ENCODE data around the gene RACGAP1.

Gene RACGAP1

GRCh38 chr12:50062728-50063460 is 37.6 kb upstream of the RACGAP1 start:
- ATAC-seq = no peak
- no peak for TF ChIP-seq RARB (CRISPR knock-in tag; IDR thresholded peaks at IDR 0.05)
- TF ChIP-seq ISL1 (CRISPR knock-in tag; IDR thresholded peaks at IDR 0.05) = no peak
- no peak for TF ChIP-seq TSHZ2 (CRISPR knock-in tag; IDR thresholded peaks at IDR 0.05)
- no peak for TF ChIP-seq GLIS3 (CRISPR knock-in tag; IDR thresholded peaks at IDR 0.05)
- TF ChIP-seq CSRNP3 (CRISPR knock-in tag; IDR thresholded peaks at IDR 0.05) = no peak
- TF ChIP-seq ZNF565 (CRISPR knock-in tag; conservative IDR thresholded peaks at IDR 0.05; ENCODE audit: low read depth) = no peak
- no peak for TF ChIP-seq SNAI2 (CRISPR knock-in tag; IDR thresholded peaks at IDR 0.05)
- TF ChIP-seq CREB5 (CRISPR knock-in tag; IDR thresholded peaks at IDR 0.05; ENCODE audit: low read depth) = no peak
- no peak for TF ChIP-seq TOX (CRISPR knock-in tag; IDR thresholded peaks at IDR 0.05; ENCODE audit: borderline replicate concordance)
- TF ChIP-seq ARNTL (CRISPR knock-in tag; IDR thresholded peaks at IDR 0.05; ENCODE audit: borderline replicate concordance, low read depth) = no peak
- no peak for TF ChIP-seq BACH2 (CRISPR knock-in tag; IDR thresholded peaks at IDR 0.05; ENCODE audit: borderline replicate concordance)
- TF ChIP-seq PPARA (CRISPR knock-in tag; IDR thresholded peaks at IDR 0.05; ENCODE audit: borderline replicate concordance) = no peak
- no peak for TF ChIP-seq TCF4 (CRISPR knock-in tag; IDR thresholded peaks at IDR 0.05; ENCODE audit: borderline replicate concordance)
- TF ChIP-seq ZNF8 (CRISPR knock-in tag; IDR thresholded peaks at IDR 0.05) = no peak
- no peak for TF ChIP-seq ZNF70 (CRISPR knock-in tag; IDR thresholded peaks at IDR 0.05)
- TF ChIP-seq ZC3H10 (CRISPR knock-in tag; IDR thresholded peaks at IDR 0.05) = no peak
- TF ChIP-seq CSDC2 (CRISPR knock-in tag; IDR thresholded peaks at IDR 0.05) = no peak

GRCh38 chr12:50061946-50062686 is 36.8 kb upstream of the RACGAP1 start:
- ATAC-seq = no peak
- TF ChIP-seq RARB (CRISPR knock-in tag; IDR thresholded peaks at IDR 0.05) = no peak
- TF ChIP-seq CSRNP3 (CRISPR knock-in tag; IDR thresholded peaks at IDR 0.05) = no peak
- TF ChIP-seq ZNF70 (CRISPR knock-in tag; IDR thresholded peaks at IDR 0.05) = no peak
- no peak for TF ChIP-seq ZFP30 (CRISPR knock-in tag; IDR thresholded peaks at IDR 0.05)
- no peak for TF ChIP-seq CSDC2 (CRISPR knock-in tag; IDR thresholded peaks at IDR 0.05)
- TF ChIP-seq SNAI2 (CRISPR knock-in tag; IDR thresholded peaks at IDR 0.05) = no peak
- TF ChIP-seq ARNTL (CRISPR knock-in tag; IDR thresholded peaks at IDR 0.05; ENCODE audit: borderline replicate concordance, low read depth) = no peak
- no peak for TF ChIP-seq BACH2 (CRISPR knock-in tag; IDR thresholded peaks at IDR 0.05; ENCODE audit: borderline replicate concordance)

- TF ChIP-seq ZFP30 (CRISPR knock-in tag; IDR thresholded peaks at IDR 0.05) (no peak), ZFP3 (CRISPR knock-in tag; IDR thresholded peaks at IDR 0.05) (no peak), ZNF70 (CRISPR knock-in tag; IDR thresholded peaks at IDR 0.05) (no peak), ZNF8 (CRISPR knock-in tag; IDR thresholded peaks at IDR 0.05) (no peak), RARB (CRISPR knock-in tag; IDR thresholded peaks at IDR 0.05) (no peak), TSHZ2 (CRISPR knock-in tag; IDR thresholded peaks at IDR 0.05) (no peak), POU6F1 (CRISPR knock-in tag; IDR thresholded peaks at IDR 0.05; ENCODE audit: borderline replicate concordance, low read depth) (no peak), OSR1 (CRISPR knock-in tag; IDR thresholded peaks at IDR 0.05) (no peak)
- no peak for ATAC-seq
Observed at GRCh38 chr12:50061171-50061570, 35.9 kb upstream of the RACGAP1 start.
